Measurements from ENCODE around the gene PLXNA2.

- TF ChIP-seq POLR2A (IDR thresholded peaks at IDR 0.05; ENCODE audit: low read depth, low read length): no peak
- no peak for TF ChIP-seq TAF1 (IDR thresholded peaks at IDR 0.05; ENCODE audit: low read depth, low read length)
These were observed 262.2 kb downstream of the PLXNA2 start for GRCh38 chr1:207981976-207982375.

Data from GM12891 (cell line).